ENCODE measurements around the gene FLOT2.
"Not testable (repeated sequence)": the region's sequence is repeated elsewhere in the genome, so short reads cannot be mapped to it uniquely, and the experiment has no call there.

FLOT2 gene

DNA sequence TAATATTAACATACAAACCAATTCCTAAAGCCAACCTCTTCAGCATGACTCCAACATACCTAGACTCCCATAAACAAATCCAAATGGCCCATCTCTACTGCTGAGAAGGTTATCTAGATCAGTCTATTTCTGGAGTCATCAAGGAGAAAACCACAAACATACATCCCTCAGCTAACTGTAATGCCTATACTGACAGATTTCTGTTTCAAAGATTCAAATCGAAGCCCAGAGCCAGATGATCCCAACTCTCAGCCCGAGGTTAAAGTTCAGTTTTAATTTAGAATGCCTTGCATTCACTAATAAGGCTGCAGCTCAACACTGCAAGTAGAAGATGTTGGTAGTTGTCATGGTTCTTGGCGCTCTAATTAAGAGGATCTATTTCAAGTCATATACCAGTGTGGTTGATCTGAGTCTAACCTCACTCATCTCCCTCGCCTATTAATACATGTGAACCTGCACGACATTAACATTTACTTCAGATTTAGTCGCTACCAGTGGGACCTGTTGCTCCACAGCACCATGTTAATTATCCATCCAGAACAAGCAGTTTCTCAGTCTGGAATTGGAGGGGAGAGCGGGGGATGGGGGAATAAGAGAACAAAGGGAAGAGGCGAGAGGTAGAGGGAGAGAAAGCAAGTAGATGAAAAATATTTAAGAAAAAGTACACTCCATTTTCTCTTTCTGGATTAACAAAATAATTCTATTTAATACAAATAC is 38.4 kb upstream of the FLOT2 start:
- H3K9me3 ChIP-seq (ENCODE audit: control insufficient read depth in 1 of 2, low read length in 2 of 2) = no peaks in the 10 kb centered on the region
- peaks cover 12 to 55% of the 10 kb centered on the region in 2 donors for H3K4me1 ChIP-seq (ENCODE audit: control insufficient read depth in 1 of 2, insufficient read depth in 2 of 2, low read length in 2 of 2)
- H3K36me3 ChIP-seq (ENCODE audit: control insufficient read depth in 1 of 2, insufficient read depth in 2 of 2, low read length in 2 of 2) = no peaks in the 10 kb centered on the region
- no peaks in the 10 kb centered on the region for H3K27me3 ChIP-seq (ENCODE audit: low read depth, low read length)
- no peak overlapping the region for H3K27ac ChIP-seq (ENCODE audit: low read length)
- no peak overlapping the region for H3K4me3 ChIP-seq (ENCODE audit: low read depth in 1 of 2, low read length in 2 of 2)

- not testable (repeated sequence) for H3K27ac ChIP-seq (ENCODE audit: low read length); H3K27me3 ChIP-seq (ENCODE audit: low read depth, low read length); H3K9me3 ChIP-seq (ENCODE audit: control insufficient read depth in 1 of 2, low read length in 2 of 2); H3K36me3 ChIP-seq (ENCODE audit: control insufficient read depth in 1 of 2, insufficient read depth in 2 of 2, low read length in 2 of 2); H3K4me3 ChIP-seq (ENCODE audit: low read depth in 1 of 2, low read length in 2 of 2)
- peaks cover 12 to 42% of the 10 kb centered on the region in 2 donors for H3K4me1 ChIP-seq (ENCODE audit: control insufficient read depth in 1 of 2, insufficient read depth in 2 of 2, low read length in 2 of 2)
These were observed 37.0 kb upstream of the FLOT2 start for GRCh38 chr17:28934508-28934907.

- H3K9me3 ChIP-seq (ENCODE audit: control insufficient read depth in 1 of 2, low read length in 2 of 2) = no peaks in the 10 kb centered on the region
- H3K36me3 ChIP-seq (ENCODE audit: control insufficient read depth in 1 of 2, insufficient read depth in 2 of 2, low read length in 2 of 2) = peaks cover 13 to 15% of the 10 kb centered on the region in 2 donors
- peaks cover 8 to 14% of the 10 kb centered on the region in 2 donors for H3K4me1 ChIP-seq (ENCODE audit: control insufficient read depth in 1 of 2, insufficient read depth in 2 of 2, low read length in 2 of 2)
These were observed 32.3 kb upstream of the FLOT2 start for GRCh38 chr17:28929787-28930186.

GRCh38 chr17:28928061-28928460 is 30.5 kb upstream of the FLOT2 start:
- no peak overlapping the region for H3K27ac ChIP-seq (ENCODE audit: low read length)
- H3K36me3 ChIP-seq (ENCODE audit: control insufficient read depth in 1 of 2, insufficient read depth in 2 of 2, low read length in 2 of 2) = peaks cover 18 to 19% of the 10 kb centered on the region in 2 donors
- peaks cover 8 to 15% of the 10 kb centered on the region in 2 donors for H3K4me1 ChIP-seq (ENCODE audit: control insufficient read depth in 1 of 2, insufficient read depth in 2 of 2, low read length in 2 of 2)
- no peak overlapping the region for H3K4me3 ChIP-seq (ENCODE audit: low read depth in 1 of 2, low read length in 2 of 2)
- no peaks in the 10 kb centered on the region for H3K27me3 ChIP-seq (ENCODE audit: low read depth, low read length)
- no peaks in the 10 kb centered on the region for H3K9me3 ChIP-seq (ENCODE audit: control insufficient read depth in 1 of 2, low read length in 2 of 2)

More at GRCh38 chr17:28929787-28930186, 32.3 kb upstream of the FLOT2 start:
- Histone ChIP-seq H3K27ac (ENCODE audit: low read length) (no peak overlapping the region), H3K4me3 (ENCODE audit: low read depth in 1 of 2, low read length in 2 of 2) (no peak overlapping the region), H3K27me3 (ENCODE audit: low read depth, low read length) (no peaks in the 10 kb centered on the region)

DNA sequence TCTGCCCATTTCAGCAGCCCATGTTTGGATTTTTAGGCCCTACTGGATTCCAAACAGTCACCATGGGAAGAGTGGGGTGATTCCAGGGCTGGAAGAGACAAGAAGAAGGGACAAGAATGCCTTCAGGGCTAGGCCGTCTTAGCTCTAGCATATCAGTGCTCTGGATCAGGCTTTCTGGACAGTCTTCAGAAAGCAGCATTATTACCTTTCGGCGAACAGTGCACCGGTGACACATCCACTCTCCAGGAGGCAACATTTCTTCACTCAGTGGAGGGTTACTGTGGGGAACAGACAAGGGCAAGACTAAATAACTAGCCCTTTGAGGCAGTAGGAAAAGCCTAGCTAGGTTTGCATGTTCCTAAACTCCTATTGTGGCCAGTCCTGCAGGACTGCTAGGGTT is 29.3 kb upstream of the FLOT2 start:
- Histone ChIP-seq H3K36me3 (ENCODE audit: control insufficient read depth in 1 of 2, insufficient read depth in 2 of 2, low read length in 2 of 2) (peaks cover 18 to 21% of the 10 kb centered on the region in 2 donors), H3K9me3 (ENCODE audit: control insufficient read depth in 1 of 2, low read length in 2 of 2) (no peaks in the 10 kb centered on the region), H3K27ac (ENCODE audit: low read length) (peak overlapping the region; percentile 70)

GRCh38 chr17:28926366-28926765 is 28.8 kb upstream of the FLOT2 start:
- H3K36me3 ChIP-seq (ENCODE audit: control insufficient read depth in 1 of 2, insufficient read depth in 2 of 2, low read length in 2 of 2) = peaks cover 22 to 25% of the 10 kb centered on the region in 2 donors
- no peaks in the 10 kb centered on the region for H3K27me3 ChIP-seq (ENCODE audit: low read depth, low read length)
- H3K27ac ChIP-seq (ENCODE audit: low read length) = peak overlapping the region; percentile 70
- no peaks in the 10 kb centered on the region for H3K9me3 ChIP-seq (ENCODE audit: control insufficient read depth in 1 of 2, low read length in 2 of 2)
- H3K4me3 ChIP-seq (ENCODE audit: low read depth in 1 of 2, low read length in 2 of 2) = no peak overlapping the region
- H3K4me1 ChIP-seq (ENCODE audit: control insufficient read depth in 1 of 2, insufficient read depth in 2 of 2, low read length in 2 of 2) = peaks cover 4 to 8% of the 10 kb centered on the region in 2 donors

More for the DNA sequence above, 29.3 kb upstream of the FLOT2 start:
- Histone ChIP-seq H3K4me1 (ENCODE audit: control insufficient read depth in 1 of 2, insufficient read depth in 2 of 2, low read length in 2 of 2) (peaks cover 4 to 8% of the 10 kb centered on the region in 2 donors), H3K27me3 (ENCODE audit: low read depth, low read length) (no peaks in the 10 kb centered on the region), H3K4me3 (ENCODE audit: low read depth in 1 of 2, low read length in 2 of 2) (no peak overlapping the region)

GRCh38 chr17:28925912-28926365 is 28.4 kb upstream of the FLOT2 start:
- peaks cover 4 to 8% of the 10 kb centered on the region in 2 donors for H3K4me1 ChIP-seq (ENCODE audit: control insufficient read depth in 1 of 2, insufficient read depth in 2 of 2, low read length in 2 of 2)

GRCh38 chr17:28920201-28920600 is 22.7 kb upstream of the FLOT2 start:
- Histone ChIP-seq H3K9me3 (ENCODE audit: control insufficient read depth in 1 of 2, low read length in 2 of 2) (no peaks in the 10 kb centered on the region), H3K4me3 (ENCODE audit: low read depth in 1 of 2, low read length in 2 of 2) (no peak overlapping the region), H3K27ac (ENCODE audit: low read length) (no peak overlapping the region), H3K36me3 (ENCODE audit: control insufficient read depth in 1 of 2, insufficient read depth in 2 of 2, low read length in 2 of 2) (peaks cover 58 to 69% of the 10 kb centered on the region in 2 donors), H3K27me3 (ENCODE audit: low read depth, low read length) (no peaks in the 10 kb centered on the region), H3K4me1 (ENCODE audit: control insufficient read depth in 1 of 2, insufficient read depth in 2 of 2, low read length in 2 of 2) (peaks cover 0 to 4% of the 10 kb centered on the region in 2 donors)

More at GRCh38 chr17:28925912-28926365, 28.4 kb upstream of the FLOT2 start:
- Histone ChIP-seq H3K4me3 (ENCODE audit: low read depth in 1 of 2, low read length in 2 of 2) (no peak overlapping the region), H3K9me3 (ENCODE audit: control insufficient read depth in 1 of 2, low read length in 2 of 2) (no peaks in the 10 kb centered on the region), H3K27me3 (ENCODE audit: low read depth, low read length) (no peaks in the 10 kb centered on the region), H3K36me3 (ENCODE audit: control insufficient read depth in 1 of 2, insufficient read depth in 2 of 2, low read length in 2 of 2) (peaks cover 24 to 29% of the 10 kb centered on the region in 2 donors), H3K27ac (ENCODE audit: low read length) (peak overlapping the region; percentile 70)

GRCh38 chr17:28918295-28918694 is 20.8 kb upstream of the FLOT2 start:
- Histone ChIP-seq H3K27ac (ENCODE audit: low read length) (no peak overlapping the region), H3K9me3 (ENCODE audit: control insufficient read depth in 1 of 2, low read length in 2 of 2) (no peaks in the 10 kb centered on the region), H3K27me3 (ENCODE audit: low read depth, low read length) (no peaks in the 10 kb centered on the region), H3K4me3 (ENCODE audit: low read depth in 1 of 2, low read length in 2 of 2) (no peak overlapping the region), H3K4me1 (ENCODE audit: control insufficient read depth in 1 of 2, insufficient read depth in 2 of 2, low read length in 2 of 2) (no peaks in the 10 kb centered on the region), H3K36me3 (ENCODE audit: control insufficient read depth in 1 of 2, insufficient read depth in 2 of 2, low read length in 2 of 2) (peaks cover 64 to 77% of the 10 kb centered on the region in 2 donors)

DNA sequence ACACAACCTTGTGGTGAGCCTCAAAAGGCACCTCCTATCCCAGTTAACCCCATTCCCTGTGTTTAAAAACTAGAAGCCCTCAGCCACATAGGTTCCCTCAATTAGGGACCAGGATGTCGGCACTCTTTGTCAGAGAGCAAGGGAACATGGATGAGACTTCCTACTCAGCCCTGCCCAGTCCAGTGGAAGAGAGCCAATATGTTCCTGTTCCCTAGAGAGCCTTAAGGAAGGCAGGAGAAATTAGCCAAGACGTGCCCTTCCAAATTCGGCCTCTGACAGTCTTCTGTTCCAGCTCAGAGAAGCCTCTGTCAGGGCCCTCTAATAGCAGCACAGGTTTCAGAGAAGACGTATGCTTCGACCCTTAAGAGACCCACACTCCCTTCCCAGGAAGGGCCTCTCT is 19.9 kb upstream of the FLOT2 start:
- Histone ChIP-seq H3K4me1 (ENCODE audit: control insufficient read depth in 1 of 2, insufficient read depth in 2 of 2, low read length in 2 of 2) (no peaks in the 10 kb centered on the region), H3K36me3 (ENCODE audit: control insufficient read depth in 1 of 2, insufficient read depth in 2 of 2, low read length in 2 of 2) (peaks cover 70 to 85% of the 10 kb centered on the region in 2 donors), H3K9me3 (ENCODE audit: control insufficient read depth in 1 of 2, low read length in 2 of 2) (no peaks in the 10 kb centered on the region), H3K27ac (ENCODE audit: low read length) (no peak overlapping the region), H3K4me3 (ENCODE audit: low read depth in 1 of 2, low read length in 2 of 2) (no peak overlapping the region), H3K27me3 (ENCODE audit: low read depth, low read length) (no peaks in the 10 kb centered on the region)

DNA sequence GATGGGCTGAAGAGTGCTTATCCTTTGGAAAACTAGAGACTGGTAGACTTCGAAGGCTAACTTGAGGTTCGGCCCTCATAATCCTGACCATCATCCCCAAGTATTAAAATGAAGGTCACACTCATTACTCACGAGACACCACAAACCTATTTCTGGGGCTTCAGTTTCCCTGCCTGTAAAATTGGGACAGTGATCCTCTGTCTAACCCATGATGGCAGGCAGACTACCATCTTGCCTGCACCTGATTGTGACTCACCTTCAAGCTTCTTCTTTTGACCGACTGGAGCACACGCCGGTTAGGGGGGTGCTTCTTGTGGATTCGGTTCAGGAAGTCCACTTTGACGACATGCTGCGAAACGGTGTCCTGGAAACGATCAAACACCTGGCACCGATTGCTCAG is 19.5 kb upstream of the FLOT2 start:
- H3K4me1 ChIP-seq (ENCODE audit: control insufficient read depth in 1 of 2, insufficient read depth in 2 of 2, low read length in 2 of 2) = no peaks in the 10 kb centered on the region
- peaks cover 74 to 90% of the 10 kb centered on the region in 2 donors for H3K36me3 ChIP-seq (ENCODE audit: control insufficient read depth in 1 of 2, insufficient read depth in 2 of 2, low read length in 2 of 2)
- H3K27ac ChIP-seq (ENCODE audit: low read length) = no peak overlapping the region
- no peaks in the 10 kb centered on the region for H3K27me3 ChIP-seq (ENCODE audit: low read depth, low read length)
- no peak overlapping the region for H3K4me3 ChIP-seq (ENCODE audit: low read depth in 1 of 2, low read length in 2 of 2)
- no peaks in the 10 kb centered on the region for H3K9me3 ChIP-seq (ENCODE audit: control insufficient read depth in 1 of 2, low read length in 2 of 2)

All from muscle layer of duodenum (tissue), 2 donors.